Measurements from ENCODE around the gene RSBN1L.

- TF ChIP-seq, protein P1, sequence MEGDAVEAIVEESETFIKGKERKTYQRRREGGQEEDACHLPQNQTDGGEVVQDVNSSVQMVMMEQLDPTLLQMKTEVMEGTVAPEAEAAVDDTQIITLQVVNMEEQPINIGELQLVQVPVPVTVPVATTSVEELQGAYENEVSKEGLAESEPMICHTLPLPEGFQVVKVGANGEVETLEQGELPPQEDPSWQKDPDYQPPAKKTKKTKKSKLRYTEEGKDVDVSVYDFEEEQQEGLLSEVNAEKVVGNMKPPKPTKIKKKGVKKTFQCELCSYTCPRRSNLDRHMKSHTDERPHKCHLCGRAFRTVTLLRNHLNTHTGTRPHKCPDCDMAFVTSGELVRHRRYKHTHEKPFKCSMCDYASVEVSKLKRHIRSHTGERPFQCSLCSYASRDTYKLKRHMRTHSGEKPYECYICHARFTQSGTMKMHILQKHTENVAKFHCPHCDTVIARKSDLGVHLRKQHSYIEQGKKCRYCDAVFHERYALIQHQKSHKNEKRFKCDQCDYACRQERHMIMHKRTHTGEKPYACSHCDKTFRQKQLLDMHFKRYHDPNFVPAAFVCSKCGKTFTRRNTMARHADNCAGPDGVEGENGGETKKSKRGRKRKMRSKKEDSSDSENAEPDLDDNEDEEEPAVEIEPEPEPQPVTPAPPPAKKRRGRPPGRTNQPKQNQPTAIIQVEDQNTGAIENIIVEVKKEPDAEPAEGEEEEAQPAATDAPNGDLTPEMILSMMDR (IDR thresholded peaks at IDR 0.05) = no peak
- TF ChIP-seq POLR2A (IDR thresholded peaks at IDR 0.05) = peak in 1 of 2 donors; percentile 10
Measured at GRCh38 chr7:77797734-77798393, 101.6 kb downstream of the RSBN1L start.
